GM18858 (cell line): ENCODE data around the gene VN1R4.
"Not testable (repeated sequence)": the region's sequence is repeated elsewhere in the genome, so short reads cannot be mapped to it uniquely, and the experiment has no call there.

Experiments
- ATAC-seq: cut with Tn5 transposase; IDR thresholded peaks from one replicate; pipeline ENCODE4 v1.9.1; 2021; ENCODE audit not compliant: unreplicated experiment

The VN1R4 gene

GRCh38 chr19:53267623-53268022, at the start of gene VN1R4:
Gene VN1R4, minus strand, starts transcription at chr19:53267723. Its CDS starts 58 bp downstream, at chr19:53267665.
- not testable (repeated sequence) for ATAC-seq

GRCh38 chr19:53311897-53312296, 44.4 kb upstream of the VN1R4 start:
- ATAC-seq: no peak

GRCh38 chr19:53311044-53311443, 43.5 kb upstream of the VN1R4 start:
- ATAC-seq: no peak

- no peak for ATAC-seq
These were observed 40.9 kb upstream of the VN1R4 start for GRCh38 chr19:53308339-53308811.

GRCh38 chr19:53301341-53301740, 33.8 kb upstream of the VN1R4 start:
- ATAC-seq: not testable (repeated sequence)

- ATAC-seq: no peak
These were observed 27.4 kb upstream of the VN1R4 start for GRCh38 chr19:53294786-53295441.

- no peak for ATAC-seq
These were observed 23.4 kb upstream of the VN1R4 start for GRCh38 chr19:53290758-53291549.

- ATAC-seq: no peak
These were observed 17.6 kb upstream of the VN1R4 start for GRCh38 chr19:53285087-53285486.

- ATAC-seq: not testable (repeated sequence)
These were observed 14.4 kb upstream of the VN1R4 start for GRCh38 chr19:53281947-53282346.

- no peak for ATAC-seq
These were observed 8.0 kb upstream of the VN1R4 start for GRCh38 chr19:53275480-53275879.

GRCh38 chr19:53272044-53272443, 4.5 kb upstream of the VN1R4 start:
- no peak for ATAC-seq

- ATAC-seq: not testable (repeated sequence)
These were observed 2.3 kb upstream of the VN1R4 start for GRCh38 chr19:53269861-53270260.

GRCh38 chr19:53257715-53258342, 9.7 kb downstream of the VN1R4 start, which contains the start of gene VN1R2:
Gene VN1R2, plus strand, starts transcription at chr19:53258292. Its CDS starts 84 bp downstream, at chr19:53258376.
- not testable (repeated sequence) for ATAC-seq

GRCh38 chr19:53254411-53255341, 12.8 kb downstream of the VN1R4 start, which contains the start of gene ZNF677:
Gene ZNF677, minus strand, starts transcription at chr19:53254873. Its CDS starts 3,323 bp downstream, at chr19:53251550.
- no peak for ATAC-seq

- ATAC-seq: no peak
These were observed 21.0 kb downstream of the VN1R4 start for GRCh38 chr19:53246498-53246897.

GRCh38 chr19:53237114-53237777, 30.3 kb downstream of the VN1R4 start:
- no peak for ATAC-seq

- no peak for ATAC-seq
These were observed 42.9 kb downstream of the VN1R4 start for GRCh38 chr19:53224606-53225005.

GRCh38 chr19:53222716-53223115, 44.8 kb downstream of the VN1R4 start:
- not testable (repeated sequence) for ATAC-seq
